GM12872 (cell line): ENCODE data around the gene PGF.

ENCODE experiments used
- TF ChIP-seq, protein P1 (sequence below): IDR thresholded peaks from 3 replicates; pipeline ENCODE4 v1.5.1; 2011; ENCODE audit warnings: low read depth, mild to moderate bottlenecking, low read length, moderate library complexity; ENCODE audit not compliant: insufficient read depth

Gene PGF

DNA sequence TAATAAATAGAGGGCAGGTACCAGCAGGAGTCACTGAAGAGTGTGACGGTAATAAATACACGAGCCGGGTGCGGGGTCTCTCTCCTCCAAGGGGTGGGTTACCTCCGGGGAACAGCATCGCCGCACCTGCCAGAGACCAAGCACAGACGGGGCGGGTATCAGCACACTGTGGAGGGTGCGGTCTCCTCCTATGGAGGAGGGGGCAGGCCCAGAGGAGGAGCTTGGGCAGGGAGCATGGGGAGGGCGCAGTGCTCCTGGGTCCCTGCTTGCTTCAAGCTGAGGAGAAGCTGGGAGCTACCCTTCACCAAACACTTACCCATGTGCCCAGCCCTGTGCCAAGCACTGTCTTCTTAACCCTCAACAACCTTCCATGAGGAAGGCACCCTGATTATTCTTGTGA, 12.8 kb downstream of the PGF start:
- TF ChIP-seq, protein P1, sequence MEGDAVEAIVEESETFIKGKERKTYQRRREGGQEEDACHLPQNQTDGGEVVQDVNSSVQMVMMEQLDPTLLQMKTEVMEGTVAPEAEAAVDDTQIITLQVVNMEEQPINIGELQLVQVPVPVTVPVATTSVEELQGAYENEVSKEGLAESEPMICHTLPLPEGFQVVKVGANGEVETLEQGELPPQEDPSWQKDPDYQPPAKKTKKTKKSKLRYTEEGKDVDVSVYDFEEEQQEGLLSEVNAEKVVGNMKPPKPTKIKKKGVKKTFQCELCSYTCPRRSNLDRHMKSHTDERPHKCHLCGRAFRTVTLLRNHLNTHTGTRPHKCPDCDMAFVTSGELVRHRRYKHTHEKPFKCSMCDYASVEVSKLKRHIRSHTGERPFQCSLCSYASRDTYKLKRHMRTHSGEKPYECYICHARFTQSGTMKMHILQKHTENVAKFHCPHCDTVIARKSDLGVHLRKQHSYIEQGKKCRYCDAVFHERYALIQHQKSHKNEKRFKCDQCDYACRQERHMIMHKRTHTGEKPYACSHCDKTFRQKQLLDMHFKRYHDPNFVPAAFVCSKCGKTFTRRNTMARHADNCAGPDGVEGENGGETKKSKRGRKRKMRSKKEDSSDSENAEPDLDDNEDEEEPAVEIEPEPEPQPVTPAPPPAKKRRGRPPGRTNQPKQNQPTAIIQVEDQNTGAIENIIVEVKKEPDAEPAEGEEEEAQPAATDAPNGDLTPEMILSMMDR: no peak

DNA sequence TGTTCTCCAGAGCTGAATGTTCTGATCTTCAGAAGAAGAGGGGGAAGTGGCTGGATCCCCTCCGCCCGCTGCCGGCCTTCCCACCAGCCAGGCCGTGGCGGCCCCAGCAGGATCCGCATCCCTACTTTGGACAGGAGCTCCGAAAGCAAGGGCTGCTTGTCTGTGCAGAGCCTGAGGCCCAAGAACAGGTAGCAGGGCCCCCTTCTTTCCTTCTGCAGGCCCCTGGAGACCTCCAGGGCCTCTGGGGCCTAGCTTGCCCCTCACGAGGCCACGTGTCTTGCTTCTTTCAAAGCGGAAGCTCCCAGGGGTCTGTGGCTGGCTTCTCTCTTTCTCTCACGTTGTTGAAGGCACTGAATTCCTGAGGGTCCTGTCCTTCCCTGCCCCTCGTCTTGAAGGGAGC, 13.2 kb downstream of the PGF start:
- TF ChIP-seq, protein P1: no peak

DNA sequence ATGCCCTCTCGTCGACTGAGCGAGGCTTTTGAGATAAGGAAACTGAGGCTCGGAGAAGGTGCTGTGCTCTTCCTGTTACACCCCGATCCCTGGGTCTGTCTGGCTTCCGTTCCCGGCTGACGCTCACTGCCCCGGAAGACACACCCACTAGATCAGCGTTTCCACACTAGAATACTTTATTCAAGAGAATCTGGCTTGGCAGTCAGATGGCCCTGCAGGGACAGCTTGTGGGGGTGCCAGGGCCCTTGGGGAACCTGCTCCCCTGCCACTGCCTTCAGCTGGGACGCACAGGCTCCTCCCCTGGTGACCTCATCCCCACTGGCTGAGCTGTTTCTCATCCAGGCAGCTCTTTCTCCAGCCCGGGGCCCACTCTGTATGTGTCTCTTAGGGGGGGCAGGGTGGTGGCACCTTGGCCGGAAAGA, 13.7 kb downstream of the PGF start:
- TF ChIP-seq, protein P1: no peak

DNA sequence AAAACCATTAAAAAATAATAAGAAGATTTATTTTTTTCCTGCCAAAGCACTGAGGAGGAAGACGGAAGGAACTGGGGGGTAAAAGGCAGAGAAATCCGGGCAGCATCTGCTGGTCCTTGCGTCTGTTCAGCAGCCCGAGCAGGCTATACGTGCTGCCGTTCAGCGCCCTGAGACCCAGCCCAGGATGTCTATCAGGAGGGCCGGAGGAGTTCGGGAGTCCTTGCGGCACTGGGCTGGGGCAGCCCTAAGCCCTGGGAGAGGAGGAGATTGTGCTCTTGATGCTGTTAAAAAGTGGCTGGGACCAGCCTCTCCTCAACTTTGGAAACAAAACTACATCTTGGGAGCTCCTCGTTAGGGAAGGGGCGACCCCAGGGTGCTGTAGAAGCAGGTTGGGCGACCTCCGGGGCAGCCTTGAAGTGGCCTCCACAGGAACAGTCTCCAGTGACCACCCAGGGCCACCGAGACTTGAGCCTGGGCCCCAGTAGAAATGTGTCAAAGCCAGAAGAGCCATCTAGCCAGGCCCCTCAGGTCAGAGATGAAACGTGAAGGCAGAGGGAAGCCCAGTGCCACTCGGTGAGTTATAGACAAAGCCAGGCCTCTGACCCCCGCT, 14.3 kb downstream of the PGF start:
- TF ChIP-seq, protein P1: no peak

DNA sequence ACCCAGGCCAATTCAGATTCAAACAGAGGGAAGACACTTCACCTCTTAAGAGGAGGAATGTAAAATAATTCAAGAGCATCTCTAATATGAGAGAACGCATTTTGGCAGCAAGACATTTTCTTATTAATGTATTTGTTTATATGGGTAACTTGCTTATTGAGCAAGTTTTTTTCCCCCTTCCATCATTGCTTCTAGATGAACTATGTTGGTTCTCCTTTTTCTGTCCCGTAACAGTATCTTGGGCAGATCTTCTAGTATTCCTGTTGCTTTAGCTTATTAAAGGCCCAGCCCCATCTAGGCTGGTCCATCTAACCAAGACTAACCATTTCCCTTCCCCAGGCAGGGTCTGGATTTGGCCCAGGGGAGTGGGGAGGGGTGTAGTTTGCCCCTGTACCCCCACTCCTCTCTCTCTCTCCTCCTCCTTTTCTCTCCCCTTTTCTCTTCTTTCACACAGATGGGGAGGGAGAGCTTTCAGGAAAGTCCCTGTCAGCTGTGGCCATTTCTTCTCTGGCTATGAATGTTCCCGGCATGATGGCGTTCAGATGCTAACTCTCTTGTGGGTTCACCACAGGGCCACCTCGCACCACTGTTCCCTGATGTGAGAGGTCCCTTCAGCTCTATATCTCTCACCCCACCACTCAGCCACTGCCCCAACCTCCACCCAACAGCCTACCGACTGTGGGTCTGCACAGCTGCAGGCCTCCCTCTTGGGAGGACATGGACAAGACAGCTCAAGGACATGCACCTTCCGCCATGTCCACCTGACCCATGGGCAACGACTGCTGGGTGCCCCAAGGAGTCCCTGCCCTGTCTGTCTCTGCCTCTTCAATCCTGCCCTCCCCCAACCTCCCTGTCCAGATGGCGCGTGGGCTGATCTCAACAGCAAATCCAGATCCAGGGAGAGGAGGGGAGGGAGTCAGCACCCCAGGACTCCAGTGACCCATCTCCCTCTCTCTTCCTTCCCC, 16.6 kb downstream of the PGF start:
- TF ChIP-seq, protein P1: no peak

DNA sequence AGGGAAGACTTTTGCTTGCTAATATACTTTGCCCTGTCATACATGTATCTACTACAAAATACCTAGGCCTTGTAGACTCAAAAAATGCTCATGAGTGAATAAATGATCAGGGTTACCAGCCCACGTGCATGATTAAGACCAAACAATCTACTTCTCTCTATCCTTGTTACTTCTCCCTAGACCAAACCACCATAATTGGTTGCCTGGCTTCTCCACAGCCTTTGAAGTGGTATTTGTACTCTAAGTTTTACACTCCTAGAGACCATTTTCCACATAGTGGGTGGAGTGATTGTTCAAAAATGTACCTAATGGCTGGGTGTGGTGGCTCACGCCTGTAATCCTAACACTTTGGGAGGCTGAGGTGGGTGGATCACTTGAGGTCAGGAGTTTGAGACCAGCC, 18.2 kb downstream of the PGF start:
- TF ChIP-seq, protein P1: no peak

DNA sequence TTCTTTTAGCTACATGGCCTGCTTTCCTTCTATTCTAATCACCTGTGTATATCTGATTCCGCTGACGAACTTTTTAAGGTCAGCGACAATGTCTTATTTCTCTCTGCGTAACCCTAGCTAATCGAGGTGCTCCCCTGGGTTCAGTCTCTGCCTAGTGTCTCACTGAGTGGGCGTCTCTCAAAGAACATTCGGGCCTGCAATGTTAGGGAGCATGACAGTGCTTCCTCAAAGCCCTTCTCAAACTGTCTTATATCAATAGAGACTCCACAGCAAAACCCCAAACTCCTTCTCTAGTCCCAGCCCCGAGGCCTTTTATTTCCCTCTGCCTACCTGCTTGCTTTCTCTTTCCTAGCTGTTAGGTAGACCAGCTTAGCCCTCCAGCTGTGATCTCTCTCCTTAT, 18.7 kb downstream of the PGF start:
- TF ChIP-seq, protein P1: no peak
